ENCODE results near the gene SLC30A1.

DNA sequence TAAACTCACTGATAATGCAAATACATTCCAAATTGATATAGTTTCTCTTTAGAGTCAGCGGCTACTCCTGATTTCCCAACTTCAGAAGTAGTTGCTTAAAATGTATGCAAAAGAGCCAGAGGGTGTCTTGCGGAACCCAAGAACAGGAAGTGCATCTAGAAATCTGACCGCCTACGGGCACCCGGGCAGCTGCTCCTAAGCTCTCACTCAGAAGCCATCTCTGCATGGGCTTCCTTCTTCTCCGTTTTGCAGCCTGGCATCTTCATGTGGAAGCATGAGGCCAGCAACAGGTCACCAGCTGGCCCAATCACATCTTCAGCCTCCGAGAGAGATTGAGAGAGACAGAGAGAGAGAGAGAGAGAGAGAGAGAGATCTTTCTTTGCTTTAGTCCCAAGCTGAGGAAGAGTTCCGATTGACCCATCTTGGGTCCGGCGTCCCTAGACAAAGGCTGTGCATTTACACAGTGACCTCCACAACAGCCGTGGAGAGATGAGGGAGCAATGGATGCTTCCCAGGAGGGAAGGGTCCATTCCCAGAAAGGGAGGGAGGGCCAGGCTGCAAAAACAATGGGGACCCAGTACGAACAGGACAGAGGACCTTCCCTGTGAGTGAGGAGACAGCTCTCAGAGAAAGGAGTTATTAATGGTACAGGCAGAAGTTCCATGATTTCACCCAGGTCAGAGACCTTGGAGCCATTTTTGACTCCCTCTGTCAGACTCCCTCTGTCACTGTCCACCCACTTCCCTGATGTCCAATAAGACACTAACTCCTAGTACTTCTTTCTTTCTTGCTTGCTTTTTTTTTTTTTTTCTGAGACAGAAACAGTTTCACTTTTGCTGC lies 28.2 kb upstream of the SLC30A1 start:
- TF ChIP-seq CTCF (IDR thresholded peaks at IDR 0.05; ENCODE audit: poor library complexity, severe bottlenecking) (no peak), EZH2 (IDR thresholded peaks at IDR 0.05; ENCODE audit: borderline replicate concordance, insufficient read depth, low read length, poor library complexity, severe bottlenecking) (no peak), RAD21 (conservative IDR thresholded peaks at IDR 0.05) (no peak)
- TF ChIP-seq, protein P1, sequence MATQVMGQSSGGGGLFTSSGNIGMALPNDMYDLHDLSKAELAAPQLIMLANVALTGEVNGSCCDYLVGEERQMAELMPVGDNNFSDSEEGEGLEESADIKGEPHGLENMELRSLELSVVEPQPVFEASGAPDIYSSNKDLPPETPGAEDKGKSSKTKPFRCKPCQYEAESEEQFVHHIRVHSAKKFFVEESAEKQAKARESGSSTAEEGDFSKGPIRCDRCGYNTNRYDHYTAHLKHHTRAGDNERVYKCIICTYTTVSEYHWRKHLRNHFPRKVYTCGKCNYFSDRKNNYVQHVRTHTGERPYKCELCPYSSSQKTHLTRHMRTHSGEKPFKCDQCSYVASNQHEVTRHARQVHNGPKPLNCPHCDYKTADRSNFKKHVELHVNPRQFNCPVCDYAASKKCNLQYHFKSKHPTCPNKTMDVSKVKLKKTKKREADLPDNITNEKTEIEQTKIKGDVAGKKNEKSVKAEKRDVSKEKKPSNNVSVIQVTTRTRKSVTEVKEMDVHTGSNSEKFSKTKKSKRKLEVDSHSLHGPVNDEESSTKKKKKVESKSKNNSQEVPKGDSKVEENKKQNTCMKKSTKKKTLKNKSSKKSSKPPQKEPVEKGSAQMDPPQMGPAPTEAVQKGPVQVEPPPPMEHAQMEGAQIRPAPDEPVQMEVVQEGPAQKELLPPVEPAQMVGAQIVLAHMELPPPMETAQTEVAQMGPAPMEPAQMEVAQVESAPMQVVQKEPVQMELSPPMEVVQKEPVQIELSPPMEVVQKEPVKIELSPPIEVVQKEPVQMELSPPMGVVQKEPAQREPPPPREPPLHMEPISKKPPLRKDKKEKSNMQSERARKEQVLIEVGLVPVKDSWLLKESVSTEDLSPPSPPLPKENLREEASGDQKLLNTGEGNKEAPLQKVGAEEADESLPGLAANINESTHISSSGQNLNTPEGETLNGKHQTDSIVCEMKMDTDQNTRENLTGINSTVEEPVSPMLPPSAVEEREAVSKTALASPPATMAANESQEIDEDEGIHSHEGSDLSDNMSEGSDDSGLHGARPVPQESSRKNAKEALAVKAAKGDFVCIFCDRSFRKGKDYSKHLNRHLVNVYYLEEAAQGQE (IDR thresholded peaks at IDR 0.05; ENCODE audit: borderline replicate concordance) = no peak

Measured in neural cell (in vitro differentiated cells).